MM.1S (cell line): Measurements from ENCODE around the gene PRELID2.

Experiments used
- DNase-seq: peaks from one replicate; pipeline ENCODE4 v3.0.0-alpha.2; 2015
- H2AFZ ChIP-seq: fragments of 300-600 bp; sonication (generic); 2 replicates; pipeline ENCODE4 v1.6.0; 2016; ENCODE audit warnings: antibody characterized with exemption, low read length
- H3F3A ChIP-seq: fragments of 300-600 bp; sonication (generic); 2 replicates; pipeline ENCODE4 v1.6.1; 2016; ENCODE audit warnings: mild to moderate bottlenecking, antibody characterized with exemption, low read length, moderate library complexity, mixed read lengths; ENCODE audit not compliant: insufficient read depth
- H3K27ac ChIP-seq: fragments of 300-600 bp; sonication (generic); 2 replicates; pipeline ENCODE4 v1.5.1; 2016; ENCODE audit warnings: mild to moderate bottlenecking, low read length
- H3K27me3 ChIP-seq: fragments of 300-600 bp; sonication (generic); replicated peaks from 2 replicates; pipeline ENCODE4 v1.6.0; 2016; ENCODE audit warnings: low read length; ENCODE audit not compliant: insufficient read depth
- H3K36me3 ChIP-seq: fragments of 300-600 bp; sonication (generic); replicated peaks from 2 replicates; pipeline ENCODE4 v1.6.1; 2016; ENCODE audit warnings: mild to moderate bottlenecking, low read length, mixed read lengths; ENCODE audit not compliant: insufficient read depth
- H3K4me1 ChIP-seq: fragments of 300-600 bp; sonication (generic); 2 replicates; pipeline ENCODE4 v1.6.1; 2016; ENCODE audit warnings: low read length, mixed read lengths
- H3K4me2 ChIP-seq: fragments of 300-600 bp; sonication (generic); 2 replicates; pipeline ENCODE4 v1.6.0; 2016; ENCODE audit warnings: low read depth, low read length
- H3K4me3 ChIP-seq: fragments of 300-600 bp; sonication (generic); 2 replicates; pipeline ENCODE4 v1.5.1; 2016; ENCODE audit warnings: low read length, mixed read lengths
- H3K79me2 ChIP-seq: fragments of 300-600 bp; sonication (generic); 2 replicates; pipeline ENCODE4 v1.6.1; 2016; ENCODE audit warnings: mixed run types, low read length, mixed read lengths
- H3K9ac ChIP-seq: fragments of 300-600 bp; sonication (generic); 2 replicates; pipeline ENCODE4 v1.6.1; 2016; ENCODE audit warnings: low read length, mixed read lengths
- H3K9me2 ChIP-seq: fragments of 300-600 bp; sonication (generic); replicated peaks from 2 replicates; pipeline ENCODE4 v1.6.1; 2016; ENCODE audit warnings: mild to moderate bottlenecking, low read length, mixed read lengths; ENCODE audit not compliant: insufficient read depth
- H3K9me3 ChIP-seq: fragments of 300-600 bp; sonication (generic); replicated peaks from 2 replicates; pipeline ENCODE4 v1.6.1; 2016; ENCODE audit warnings: mild to moderate bottlenecking, low read length, mixed read lengths; ENCODE audit not compliant: insufficient read depth
- H4K20me1 ChIP-seq: fragments of 300-600 bp; sonication (generic); 2 replicates; pipeline ENCODE4 v1.6.1; 2016; ENCODE audit warnings: mild to moderate bottlenecking, low read length, moderate library complexity, mixed read lengths; ENCODE audit not compliant: insufficient read depth
- EZH2 ChIP-seq: fragments of 300-600 bp; sonication (generic); optimal IDR thresholded peaks from 2 replicates; pipeline ENCODE3; 2017; ENCODE audit warnings: low read depth, mild to moderate bottlenecking, antibody characterized with exemption, low read length, mixed read lengths
- EZH2phosphoT487 ChIP-seq: fragments of 300-600 bp; sonication (generic); IDR thresholded peaks from 2 replicates; pipeline ENCODE4 v1.6.1; 2018; ENCODE audit warnings: antibody characterized with exemption, low read length
- TF ChIP-seq, protein P1 (sequence below): fragments of 300-600 bp; sonication (generic); IDR thresholded peaks from 2 replicates; pipeline ENCODE4 v1.5.1; 2016; ENCODE audit warnings: antibody characterized with exemption, low read length, mixed read lengths

Gene PRELID2

GRCh38 chr5:145854651-145855258, 19.6 kb upstream of the PRELID2 start:
- Histone ChIP-seq H4K20me1 (no peaks in the 10 kb centered on the region), H3F3A (no peaks in the 10 kb centered on the region), H3K27me3 (no peaks in the 10 kb centered on the region), H3K4me1 (no peaks in the 10 kb centered on the region), H3K9me2 (no peaks in the 10 kb centered on the region), H3K79me2 (no peaks in the 10 kb centered on the region), H3K4me2 (no peak overlapping the region), H3K36me3 (no peaks in the 10 kb centered on the region), H3K4me3 (no peak overlapping the region), H2AFZ (no peak overlapping the region), H3K9ac (no peak overlapping the region), H3K9me3 (no peaks in the 10 kb centered on the region), H3K27ac (no peak overlapping the region)
- no peak for DNase-seq
- TF ChIP-seq, protein P1, sequence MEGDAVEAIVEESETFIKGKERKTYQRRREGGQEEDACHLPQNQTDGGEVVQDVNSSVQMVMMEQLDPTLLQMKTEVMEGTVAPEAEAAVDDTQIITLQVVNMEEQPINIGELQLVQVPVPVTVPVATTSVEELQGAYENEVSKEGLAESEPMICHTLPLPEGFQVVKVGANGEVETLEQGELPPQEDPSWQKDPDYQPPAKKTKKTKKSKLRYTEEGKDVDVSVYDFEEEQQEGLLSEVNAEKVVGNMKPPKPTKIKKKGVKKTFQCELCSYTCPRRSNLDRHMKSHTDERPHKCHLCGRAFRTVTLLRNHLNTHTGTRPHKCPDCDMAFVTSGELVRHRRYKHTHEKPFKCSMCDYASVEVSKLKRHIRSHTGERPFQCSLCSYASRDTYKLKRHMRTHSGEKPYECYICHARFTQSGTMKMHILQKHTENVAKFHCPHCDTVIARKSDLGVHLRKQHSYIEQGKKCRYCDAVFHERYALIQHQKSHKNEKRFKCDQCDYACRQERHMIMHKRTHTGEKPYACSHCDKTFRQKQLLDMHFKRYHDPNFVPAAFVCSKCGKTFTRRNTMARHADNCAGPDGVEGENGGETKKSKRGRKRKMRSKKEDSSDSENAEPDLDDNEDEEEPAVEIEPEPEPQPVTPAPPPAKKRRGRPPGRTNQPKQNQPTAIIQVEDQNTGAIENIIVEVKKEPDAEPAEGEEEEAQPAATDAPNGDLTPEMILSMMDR: no peak
- TF ChIP-seq EZH2 (no peak), EZH2phosphoT487 (no peak)

DNA sequence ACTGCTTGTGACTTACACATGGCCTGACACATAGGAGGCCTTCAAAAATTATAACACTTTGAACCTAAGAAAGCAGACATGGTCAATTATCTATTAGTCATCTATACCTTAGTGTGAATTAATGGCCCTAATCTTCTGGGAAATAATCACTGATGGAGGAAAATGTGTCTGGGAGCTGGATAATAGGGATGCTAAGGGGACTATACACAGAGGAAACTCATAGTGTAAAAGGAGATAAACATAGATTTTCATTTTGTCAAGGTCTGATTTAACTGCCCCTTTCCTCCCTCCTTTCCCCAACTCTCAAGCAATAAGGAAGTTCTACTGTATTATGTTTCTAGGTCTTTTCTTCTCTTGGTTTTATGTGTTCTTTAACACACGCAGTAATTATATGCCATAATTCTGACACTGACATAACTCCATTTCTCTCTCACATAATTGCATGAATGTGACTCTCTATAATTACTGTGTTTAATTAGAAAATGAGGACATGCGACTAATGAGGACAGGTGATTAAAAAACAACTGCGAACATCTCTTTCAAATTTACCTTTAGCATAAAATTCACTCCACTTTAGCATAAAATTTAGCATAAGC, 18.7 kb upstream of the PRELID2 start:
- Histone ChIP-seq H3K4me1 (no peaks in the 10 kb centered on the region), H4K20me1 (no peaks in the 10 kb centered on the region), H3K36me3 (no peaks in the 10 kb centered on the region), H3F3A (no peaks in the 10 kb centered on the region), H3K27ac (no peak overlapping the region), H3K4me3 (no peak overlapping the region), H3K79me2 (no peaks in the 10 kb centered on the region), H3K9me3 (no peaks in the 10 kb centered on the region), H3K9ac (no peak overlapping the region), H2AFZ (no peak overlapping the region), H3K27me3 (no peaks in the 10 kb centered on the region), H3K4me2 (no peak overlapping the region), H3K9me2 (no peaks in the 10 kb centered on the region)
- TF ChIP-seq EZH2 (no peak), EZH2phosphoT487 (no peak)
- TF ChIP-seq, protein P1: no peak
- no peak for DNase-seq

DNA sequence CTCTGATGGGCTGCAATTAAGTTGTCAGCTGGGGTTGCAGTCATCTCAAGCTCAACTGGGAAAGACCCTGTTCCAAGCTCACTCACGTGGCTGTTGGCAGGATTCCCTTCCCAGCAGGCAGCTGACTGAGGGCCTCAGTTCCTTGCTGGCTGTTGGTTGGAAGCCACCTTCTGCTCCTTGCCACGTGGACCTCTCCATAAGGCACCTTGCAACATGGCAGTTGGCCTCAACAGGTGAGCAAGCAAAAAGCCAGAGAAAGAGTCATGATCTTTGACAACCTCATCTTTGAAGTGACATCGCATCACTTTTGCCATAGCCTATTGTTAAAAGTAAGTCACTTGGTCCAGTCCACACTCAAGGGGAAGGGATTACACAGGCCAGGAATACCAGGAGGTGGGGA, 17.8 kb upstream of the PRELID2 start:
- no peak for DNase-seq
- TF ChIP-seq, protein P1: no peak

More for the DNA sequence above, 17.8 kb upstream of the PRELID2 start:
- Histone ChIP-seq H3K9ac (no peak overlapping the region), H3K79me2 (no peaks in the 10 kb centered on the region), H3K9me2 (no peaks in the 10 kb centered on the region), H4K20me1 (no peaks in the 10 kb centered on the region), H3K4me2 (no peak overlapping the region), H3K4me1 (no peaks in the 10 kb centered on the region), H3F3A (no peaks in the 10 kb centered on the region), H3K9me3 (no peaks in the 10 kb centered on the region), H3K4me3 (no peak overlapping the region), H3K36me3 (no peaks in the 10 kb centered on the region), H2AFZ (no peak overlapping the region), H3K27me3 (no peaks in the 10 kb centered on the region), H3K27ac (no peak overlapping the region)
